A549 (cell line): Measurements from ENCODE around the gene HLA-DPA1.

Source experiments
- CEBPB ChIP-seq, 2 experiments: fragments of >200 bp in 1 of 2; sonication (Bioruptor Twin) in 1 of 2; formaldehyde crosslinking in 1 of 2; IDR thresholded peaks; 2 replicates each; pipeline ENCODE4 v1.6.1; 2012 to 2016
- HDAC2 ChIP-seq: fragments of 200-600 bp; sonication (generic); IDR thresholded peaks from 2 replicates; pipeline ENCODE4 v1.6.1; 2016
- JUN ChIP-seq, 2 experiments: fragments of >200 bp; sonication (Bioruptor Twin); formaldehyde crosslinking; IDR thresholded peaks; 2 replicates in 1 of 2; 3 replicates in 1 of 2; pipeline ENCODE4 v1.6.1; 2016 to 2017
- MAFK ChIP-seq: fragments of 450-650 bp; IDR thresholded peaks from 2 replicates; pipeline ENCODE4 v1.6.1; 2014; ENCODE audit not compliant: partially characterized antibody
- POLR2A ChIP-seq: IDR thresholded peaks from 2 replicates; pipeline ENCODE4 v1.6.1; 2012; ENCODE audit warnings: mild to moderate bottlenecking, low read length
- TF ChIP-seq, protein P1 (sequence below): IDR thresholded peaks from 2 replicates; pipeline ENCODE4 v1.6.1; 2012
- TF ChIP-seq, protein P2 (sequence below): fragments of 450-650 bp; IDR thresholded peaks from 2 replicates; pipeline ENCODE4 v1.6.1; 2014; ENCODE audit warnings: antibody characterized with exemption
- TF ChIP-seq, protein P3 (sequence below): fragments of 250-450 bp; sonication (Bioruptor Pico); IDR thresholded peaks from 2 replicates; pipeline ENCODE4 v1.5.0; 2020; ENCODE audit warnings: low read depth, mild to moderate bottlenecking, moderate library complexity
- TF ChIP-seq, protein P4 (sequence below): fragments of >200 bp; sonication (Bioruptor Twin); formaldehyde crosslinking; IDR thresholded peaks from 3 replicates; pipeline ENCODE4 v1.5.1; 2016

GRCh38 chr6:33093855-33094254 is 20.4 kb upstream of the HLA-DPA1 start:
- TF ChIP-seq, protein P1, sequence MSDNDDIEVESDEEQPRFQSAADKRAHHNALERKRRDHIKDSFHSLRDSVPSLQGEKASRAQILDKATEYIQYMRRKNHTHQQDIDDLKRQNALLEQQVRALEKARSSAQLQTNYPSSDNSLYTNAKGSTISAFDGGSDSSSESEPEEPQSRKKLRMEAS: no peak
- TF ChIP-seq HDAC2 (no peak), POLR2A (no peak), MAFK (no peak), JUN (IDR thresholded peaks at IDR 0.05) (no peak), CEBPB (IDR thresholded peaks at IDR 0.05) (no peak)
- TF ChIP-seq, protein P2, sequence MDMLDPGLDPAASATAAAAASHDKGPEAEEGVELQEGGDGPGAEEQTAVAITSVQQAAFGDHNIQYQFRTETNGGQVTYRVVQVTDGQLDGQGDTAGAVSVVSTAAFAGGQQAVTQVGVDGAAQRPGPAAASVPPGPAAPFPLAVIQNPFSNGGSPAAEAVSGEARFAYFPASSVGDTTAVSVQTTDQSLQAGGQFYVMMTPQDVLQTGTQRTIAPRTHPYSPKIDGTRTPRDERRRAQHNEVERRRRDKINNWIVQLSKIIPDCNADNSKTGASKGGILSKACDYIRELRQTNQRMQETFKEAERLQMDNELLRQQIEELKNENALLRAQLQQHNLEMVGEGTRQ: no peak
- TF ChIP-seq, protein P3, sequence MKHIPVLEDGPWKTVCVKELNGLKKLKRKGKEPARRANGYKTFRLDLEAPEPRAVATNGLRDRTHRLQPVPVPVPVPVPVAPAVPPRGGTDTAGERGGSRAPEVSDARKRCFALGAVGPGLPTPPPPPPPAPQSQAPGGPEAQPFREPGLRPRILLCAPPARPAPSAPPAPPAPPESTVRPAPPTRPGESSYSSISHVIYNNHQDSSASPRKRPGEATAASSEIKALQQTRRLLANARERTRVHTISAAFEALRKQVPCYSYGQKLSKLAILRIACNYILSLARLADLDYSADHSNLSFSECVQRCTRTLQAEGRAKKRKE: no peak
- TF ChIP-seq, protein P4, sequence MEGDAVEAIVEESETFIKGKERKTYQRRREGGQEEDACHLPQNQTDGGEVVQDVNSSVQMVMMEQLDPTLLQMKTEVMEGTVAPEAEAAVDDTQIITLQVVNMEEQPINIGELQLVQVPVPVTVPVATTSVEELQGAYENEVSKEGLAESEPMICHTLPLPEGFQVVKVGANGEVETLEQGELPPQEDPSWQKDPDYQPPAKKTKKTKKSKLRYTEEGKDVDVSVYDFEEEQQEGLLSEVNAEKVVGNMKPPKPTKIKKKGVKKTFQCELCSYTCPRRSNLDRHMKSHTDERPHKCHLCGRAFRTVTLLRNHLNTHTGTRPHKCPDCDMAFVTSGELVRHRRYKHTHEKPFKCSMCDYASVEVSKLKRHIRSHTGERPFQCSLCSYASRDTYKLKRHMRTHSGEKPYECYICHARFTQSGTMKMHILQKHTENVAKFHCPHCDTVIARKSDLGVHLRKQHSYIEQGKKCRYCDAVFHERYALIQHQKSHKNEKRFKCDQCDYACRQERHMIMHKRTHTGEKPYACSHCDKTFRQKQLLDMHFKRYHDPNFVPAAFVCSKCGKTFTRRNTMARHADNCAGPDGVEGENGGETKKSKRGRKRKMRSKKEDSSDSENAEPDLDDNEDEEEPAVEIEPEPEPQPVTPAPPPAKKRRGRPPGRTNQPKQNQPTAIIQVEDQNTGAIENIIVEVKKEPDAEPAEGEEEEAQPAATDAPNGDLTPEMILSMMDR: no peak
